Endodermal cell (in vitro differentiated cells): Measurements from ENCODE around the gene GAS6. TPM values are rescaled to one million over a fixed set of nuclear protein-coding genes. Genes with fewer than 3 reads are reported as not detected.

ENCODE experiments used
- DNase-seq: peaks from one replicate; pipeline ENCODE4 v3.0.0-alpha.2; 2017
- H3K27ac ChIP-seq: 2 replicates; pipeline ENCODE4 v1.5.1; 2013; ENCODE audit warnings: mild to moderate bottlenecking, low read depth, low read length, moderate library complexity
- H3K27me3 ChIP-seq: 2 replicates; pipeline ENCODE4 v1.6.1; 2013; ENCODE audit warnings: mild to moderate bottlenecking, low read length, moderate library complexity; ENCODE audit not compliant: insufficient read depth, control insufficient read depth, poor library complexity, severe bottlenecking
- H3K36me3 ChIP-seq: 2 replicates; pipeline ENCODE4 v1.7.0; 2013; ENCODE audit warnings: mild to moderate bottlenecking, low read length, moderate library complexity; ENCODE audit not compliant: control insufficient read depth, insufficient read depth
- H3K4me1 ChIP-seq: one replicate; pipeline ENCODE4 v1.7.0; 2013; ENCODE audit warnings: low read length; ENCODE audit not compliant: control insufficient read depth, insufficient read depth
- H3K4me3 ChIP-seq: 2 replicates; pipeline ENCODE4 v1.5.1; 2013; ENCODE audit warnings: mild to moderate bottlenecking, low read length, moderate library complexity
- H3K9ac ChIP-seq: 2 replicates; pipeline ENCODE4 v1.6.1; 2013; ENCODE audit warnings: mild to moderate bottlenecking, low read length, moderate library complexity; ENCODE audit not compliant: poor library complexity, severe bottlenecking; ENCODE audit errors: extremely low read depth
- H3K9me3 ChIP-seq: 2 replicates; pipeline ENCODE4 v1.6.1; 2013; ENCODE audit warnings: mild to moderate bottlenecking, low read length, moderate library complexity; ENCODE audit not compliant: control insufficient read depth
- H3K27ac Mint-ChIP-seq: 2 replicates; pipeline ENCODE4 v1.8.0; 2020; ENCODE audit warnings: mixed read lengths
- H3K27me3 Mint-ChIP-seq: 2 replicates; pipeline ENCODE4 v1.8.0; 2021; ENCODE audit warnings: mild to moderate bottlenecking, mixed read lengths; ENCODE audit not compliant: insufficient read depth
- H3K36me3 Mint-ChIP-seq: 2 replicates; pipeline ENCODE4 v1.8.0; 2020; ENCODE audit warnings: low read depth, mixed read lengths
- H3K4me1 Mint-ChIP-seq: 2 replicates; pipeline ENCODE4 v1.8.0; 2020; ENCODE audit warnings: mixed read lengths
- H3K4me3 Mint-ChIP-seq: 2 replicates; pipeline ENCODE4 v1.8.0; 2020; ENCODE audit warnings: mild to moderate bottlenecking, moderate library complexity, mixed read lengths
- H3K9me3 Mint-ChIP-seq: 2 replicates; pipeline ENCODE4 v1.8.0; 2020; ENCODE audit warnings: mild to moderate bottlenecking, mixed read lengths
- WGBS, 2 experiments: methylation state at CpG; one replicate each; pipeline versions ENCODE4 v1.1.5 to v1.1.7; 2013; ENCODE audit warnings: missing lambda C conversion rate in 2 of 2, mixed read lengths in 1 of 2; ENCODE audit not compliant: insufficient coverage in 1 of 2, insufficient read length in 1 of 2; 5-methylcytosine and 5-hydroxymethylcytosine counted together
- total RNA-seq, 2 donors: library from RNA; stranded (reverse); fragmentation: NEBNext Ultra II Directional in 1 of 2; extraction: Animal tissue kit (Norgen Biotek cat#: 25700) in 1 of 2; gene quantifications; 2 replicates in 1 of 2; 3 replicates in 1 of 2; pipeline ENCODE4 v1.2.1, GENCODE V29; 2021
- TF ChIP-seq, protein P1 (sequence below): fragments of 200-600 bp; sonication (generic); conservative IDR thresholded peaks from 2 replicates; pipeline ENCODE4 v1.5.0; 2021; ENCODE audit warnings: antibody characterized with exemption, mild to moderate bottlenecking

GAS6 gene
- total RNA-seq, 2 donors from 2014 or later, result 45.7 to 49.6 TPM

DNA sequence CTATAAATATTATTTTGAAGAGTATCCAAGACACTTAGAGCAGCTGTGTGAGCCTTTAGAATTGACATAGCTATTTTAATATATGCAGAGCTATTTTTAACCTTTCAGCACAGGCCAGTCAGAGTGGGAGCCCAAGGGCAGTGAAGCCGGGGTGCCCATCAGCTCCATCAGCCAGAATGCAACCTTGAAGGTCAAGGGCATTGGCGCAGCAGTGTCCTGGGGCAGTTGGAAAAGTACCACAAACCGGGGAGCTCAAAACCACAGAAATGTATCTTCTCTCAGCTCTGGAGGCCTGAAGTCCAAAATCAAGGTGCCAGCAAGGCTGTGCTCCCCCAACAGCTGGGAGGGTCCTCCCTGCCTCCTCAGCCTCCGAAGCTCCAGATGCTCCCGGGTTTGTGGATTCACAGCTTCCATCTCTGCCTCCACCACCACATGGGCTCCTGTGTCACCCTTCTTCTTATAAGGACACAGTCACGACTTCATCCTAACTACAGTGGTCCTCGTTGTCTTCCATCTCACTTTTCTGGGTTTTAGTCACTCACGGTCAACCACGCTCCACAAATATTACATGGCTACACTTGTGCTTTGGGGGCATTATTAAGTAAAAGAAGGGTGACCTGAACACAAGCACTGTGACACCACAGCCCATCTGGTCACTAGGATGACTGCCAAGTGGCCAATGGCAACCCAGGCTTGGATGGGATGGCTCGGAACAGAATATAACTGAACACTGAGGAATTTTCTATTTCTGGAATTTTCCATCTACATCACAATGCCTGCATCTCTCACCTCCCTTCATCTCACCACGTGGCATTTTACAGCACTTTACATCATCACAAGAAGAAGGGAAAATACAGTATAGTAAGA, 15.9 kb upstream of the GAS6 start:
- no peak overlapping the region for H3K4me3 Mint-ChIP-seq
- H3K27ac Mint-ChIP-seq, result no peak overlapping the region
- Histone ChIP-seq H3K4me1 (no peaks in the 10 kb centered on the region), H3K4me3 (no peak overlapping the region), H3K9me3 (no peaks in the 10 kb centered on the region), H3K9ac (no peak overlapping the region), H3K36me3 (no peaks in the 10 kb centered on the region), H3K27me3 (no peaks in the 10 kb centered on the region), H3K27ac (no peak overlapping the region)
- no peaks in the 10 kb centered on the region for H3K36me3 Mint-ChIP-seq
- DNase-seq, result peak; percentile 23
- H3K27me3 Mint-ChIP-seq, result peaks cover 2% of the 10 kb centered on the region
- WGBS, 2 experiments, result 95 to 96% methylated on average over 9 to 10 of the region's 11 CpGs
- TF ChIP-seq, protein P1, sequence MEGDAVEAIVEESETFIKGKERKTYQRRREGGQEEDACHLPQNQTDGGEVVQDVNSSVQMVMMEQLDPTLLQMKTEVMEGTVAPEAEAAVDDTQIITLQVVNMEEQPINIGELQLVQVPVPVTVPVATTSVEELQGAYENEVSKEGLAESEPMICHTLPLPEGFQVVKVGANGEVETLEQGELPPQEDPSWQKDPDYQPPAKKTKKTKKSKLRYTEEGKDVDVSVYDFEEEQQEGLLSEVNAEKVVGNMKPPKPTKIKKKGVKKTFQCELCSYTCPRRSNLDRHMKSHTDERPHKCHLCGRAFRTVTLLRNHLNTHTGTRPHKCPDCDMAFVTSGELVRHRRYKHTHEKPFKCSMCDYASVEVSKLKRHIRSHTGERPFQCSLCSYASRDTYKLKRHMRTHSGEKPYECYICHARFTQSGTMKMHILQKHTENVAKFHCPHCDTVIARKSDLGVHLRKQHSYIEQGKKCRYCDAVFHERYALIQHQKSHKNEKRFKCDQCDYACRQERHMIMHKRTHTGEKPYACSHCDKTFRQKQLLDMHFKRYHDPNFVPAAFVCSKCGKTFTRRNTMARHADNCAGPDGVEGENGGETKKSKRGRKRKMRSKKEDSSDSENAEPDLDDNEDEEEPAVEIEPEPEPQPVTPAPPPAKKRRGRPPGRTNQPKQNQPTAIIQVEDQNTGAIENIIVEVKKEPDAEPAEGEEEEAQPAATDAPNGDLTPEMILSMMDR, result no peak
- H3K4me1 Mint-ChIP-seq, result no peaks in the 10 kb centered on the region
- H3K9me3 Mint-ChIP-seq, result peaks cover 3% of the 10 kb centered on the region

- no peak overlapping the region for H3K4me3 ChIP-seq
- H3K27ac ChIP-seq, result no peak overlapping the region
- Mint-ChIP-seq H3K9me3 (peaks cover 3% of the 10 kb centered on the region), H3K4me1 (no peaks in the 10 kb centered on the region), H3K27me3 (peaks cover 2% of the 10 kb centered on the region), H3K27ac (no peak overlapping the region), H3K4me3 (no peak overlapping the region), H3K36me3 (no peaks in the 10 kb centered on the region)
- no peak overlapping the region for H3K9ac ChIP-seq
- peak; percentile 14 for DNase-seq
- TF ChIP-seq, protein P1, result no peak
- H3K36me3 ChIP-seq, result no peaks in the 10 kb centered on the region
- H3K9me3 ChIP-seq, result no peaks in the 10 kb centered on the region
- WGBS, 2 experiments, result 86 to 93% methylated on average over 4 to 7 of the region's 7 CpGs
- no peaks in the 10 kb centered on the region for H3K4me1 ChIP-seq
- H3K27me3 ChIP-seq, result no peaks in the 10 kb centered on the region
Measured at GRCh38 chr13:113879017-113879416, 15.1 kb upstream of the GAS6 start.

- WGBS, 2 experiments, result 94 to 95% methylated on average over 20 to 21 of the region's 21 CpGs
- Mint-ChIP-seq H3K9me3 (peaks cover 3% of the 10 kb centered on the region), H3K27ac (no peak overlapping the region)
Measured at GRCh38 chr13:113877149-113877990, 13.5 kb upstream of the GAS6 start.

More at GRCh38 chr13:113877149-113877990, 13.5 kb upstream of the GAS6 start:
- no peaks in the 10 kb centered on the region for H3K27me3 Mint-ChIP-seq
- H3K9ac ChIP-seq, result no peak overlapping the region
- no peak overlapping the region for H3K4me3 Mint-ChIP-seq
- H3K36me3 Mint-ChIP-seq, result no peaks in the 10 kb centered on the region
- peak; percentile 25 for DNase-seq
- no peaks in the 10 kb centered on the region for H3K36me3 ChIP-seq
- H3K9me3 ChIP-seq, result no peaks in the 10 kb centered on the region
- no peak overlapping the region for H3K27ac ChIP-seq
- no peak overlapping the region for H3K4me3 ChIP-seq
- TF ChIP-seq, protein P1, result no peak
- H3K4me1 ChIP-seq, result no peaks in the 10 kb centered on the region
- H3K4me1 Mint-ChIP-seq, result peaks cover 3% of the 10 kb centered on the region
- no peaks in the 10 kb centered on the region for H3K27me3 ChIP-seq
